ENCODE data around the gene TJP3.

The TJP3 gene

GRCh38 chr19:3684817-3685410 lies 23.3 kb upstream of the TJP3 start:
- TF ChIP-seq POLR2A (IDR thresholded peaks at IDR 0.05; ENCODE audit: low read depth, low read length) (no peak), TAF1 (IDR thresholded peaks at IDR 0.05; ENCODE audit: borderline replicate concordance, low read depth, low read length) (no peak)
- FAIRE-seq (no peak), DNase-seq (ENCODE audit: insufficient read length) (no peak)

- peak; percentile 92 for FAIRE-seq
- TF ChIP-seq POLR2AphosphoS5 (IDR thresholded peaks at IDR 0.05; ENCODE audit: low read depth, low read length) (peak; percentile 35; the same call in 1 of the 2 replicates), POLR2A (IDR thresholded peaks at IDR 0.05; ENCODE audit: low read depth, low read length) (no peak)
- no peak for DNase-seq (ENCODE audit: insufficient read length)
Observed at GRCh38 chr19:3687393-3687773, 20.8 kb upstream of the TJP3 start.

- FAIRE-seq (peak; percentile 62), DNase-seq (ENCODE audit: insufficient read length) (peak; percentile 70)
Observed at GRCh38 chr19:3687774-3688706, 20.1 kb upstream of the TJP3 start.

GRCh38 chr19:3690551-3691371 lies 17.4 kb upstream of the TJP3 start:
- FAIRE-seq (no peak), DNase-seq (ENCODE audit: insufficient read length) (no peak)
- TF ChIP-seq POLR2AphosphoS5 (IDR thresholded peaks at IDR 0.05; ENCODE audit: low read depth, low read length): no peak
- no peak for TF ChIP-seq TAF1 (IDR thresholded peaks at IDR 0.05; ENCODE audit: borderline replicate concordance, low read depth, low read length)
- TF ChIP-seq POLR2A (IDR thresholded peaks at IDR 0.05; ENCODE audit: low read depth, low read length): no peak

More at GRCh38 chr19:3687774-3688706, 20.1 kb upstream of the TJP3 start:
- no peak; the same call in 1 of the 2 replicates for TF ChIP-seq POLR2A (IDR thresholded peaks at IDR 0.05; ENCODE audit: low read depth, low read length)
- TF ChIP-seq TAF1 (IDR thresholded peaks at IDR 0.05; ENCODE audit: borderline replicate concordance, low read depth, low read length): no peak
- no peak for TF ChIP-seq POLR2AphosphoS5 (IDR thresholded peaks at IDR 0.05; ENCODE audit: low read depth, low read length)

GRCh38 chr19:3691372-3691716 lies 16.8 kb upstream of the TJP3 start:
- TF ChIP-seq TAF1 (IDR thresholded peaks at IDR 0.05; ENCODE audit: borderline replicate concordance, low read depth, low read length) (no peak), POLR2A (IDR thresholded peaks at IDR 0.05; ENCODE audit: low read depth, low read length) (no peak), POLR2AphosphoS5 (IDR thresholded peaks at IDR 0.05; ENCODE audit: low read depth, low read length) (no peak)
- FAIRE-seq (no peak), DNase-seq (ENCODE audit: insufficient read length) (no peak)

GRCh38 chr19:3691726-3692125 lies 16.5 kb upstream of the TJP3 start:
- TF ChIP-seq TAF1 (IDR thresholded peaks at IDR 0.05; ENCODE audit: borderline replicate concordance, low read depth, low read length) (no peak), POLR2AphosphoS5 (IDR thresholded peaks at IDR 0.05; ENCODE audit: low read depth, low read length) (no peak), POLR2A (IDR thresholded peaks at IDR 0.05; ENCODE audit: low read depth, low read length) (no peak)
- FAIRE-seq (no peak), DNase-seq (ENCODE audit: insufficient read length) (no peak)

GRCh38 chr19:3692141-3693024 lies 15.8 kb upstream of the TJP3 start:
- no peak for TF ChIP-seq POLR2A (IDR thresholded peaks at IDR 0.05; ENCODE audit: low read depth, low read length)

GRCh38 chr19:3693025-3693925 lies 14.9 kb upstream of the TJP3 start:
- FAIRE-seq (no peak), DNase-seq (ENCODE audit: insufficient read length) (no peak)
- TF ChIP-seq POLR2A (IDR thresholded peaks at IDR 0.05; ENCODE audit: low read depth, low read length) (no peak), TAF1 (IDR thresholded peaks at IDR 0.05; ENCODE audit: borderline replicate concordance, low read depth, low read length) (no peak), POLR2AphosphoS5 (IDR thresholded peaks at IDR 0.05; ENCODE audit: low read depth, low read length) (no peak)

More at GRCh38 chr19:3692141-3693024, 15.8 kb upstream of the TJP3 start:
- FAIRE-seq (peak; percentile 48), DNase-seq (ENCODE audit: insufficient read length) (peak; percentile 59)

- no peak for DNase-seq (ENCODE audit: insufficient read length)
- TF ChIP-seq POLR2AphosphoS5 (IDR thresholded peaks at IDR 0.05; ENCODE audit: low read depth, low read length): no peak
- no peak for TF ChIP-seq POLR2A (IDR thresholded peaks at IDR 0.05; ENCODE audit: low read depth, low read length)
- FAIRE-seq: no peak
Observed at GRCh38 chr19:3694361-3695123, 13.6 kb upstream of the TJP3 start.

Data from GM12892 (cell line).